KMS-11 (cell line): ENCODE data around the gene ARHGEF40.

Experiments
- H2AFZ ChIP-seq: fragments of 200-600 bp; sonication (generic); 2 replicates; pipeline ENCODE4 v1.6.1; 2016; ENCODE audit warnings: antibody characterized with exemption, mixed run types, low read depth
- H3K27ac ChIP-seq: fragments of 200-600 bp; sonication (generic); 2 replicates; pipeline ENCODE4 v1.6.1; 2016; ENCODE audit warnings: mild to moderate bottlenecking, mixed run types
- H3K27me3 ChIP-seq: fragments of 200-600 bp; sonication (generic); 2 replicates; pipeline ENCODE4 v1.6.1; 2017; ENCODE audit warnings: mild to moderate bottlenecking, low read depth, mixed run types, moderate library complexity; ENCODE audit not compliant: insufficient read depth
- H3K36me3 ChIP-seq: fragments of 200-600 bp; sonication (generic); 2 replicates; pipeline ENCODE4 v1.6.1; 2017; ENCODE audit warnings: mild to moderate bottlenecking, mixed run types; ENCODE audit not compliant: insufficient read depth
- H3K4me1 ChIP-seq: fragments of 200-600 bp; sonication (generic); 2 replicates; pipeline ENCODE4 v1.6.1; 2016; ENCODE audit warnings: mild to moderate bottlenecking, low read depth, mixed run types; ENCODE audit not compliant: poor library complexity, severe bottlenecking
- H3K4me2 ChIP-seq: fragments of 200-600 bp; sonication (generic); 2 replicates; pipeline ENCODE4 v1.7.0; 2016; ENCODE audit warnings: mild to moderate bottlenecking, mixed run types
- H3K4me3 ChIP-seq: fragments of 200-600 bp; sonication (generic); IDR thresholded peaks from 2 replicates; pipeline ENCODE4 v1.6.1; 2017; ENCODE audit warnings: low read depth, low read length, mixed read lengths; ENCODE audit not compliant: insufficient read depth
- H3K79me2 ChIP-seq: fragments of 200-600 bp; sonication (generic); 2 replicates; pipeline ENCODE4 v1.6.1; 2016; ENCODE audit warnings: low read depth, mixed run types; ENCODE audit not compliant: insufficient read depth
- H3K9ac ChIP-seq: fragments of 200-600 bp; sonication (generic); 2 replicates; pipeline ENCODE4 v1.6.1; 2016; ENCODE audit warnings: mild to moderate bottlenecking, mixed run types
- H4K20me1 ChIP-seq: fragments of 200-600 bp; sonication (generic); 2 replicates; pipeline ENCODE4 v1.6.1; 2016; ENCODE audit warnings: mild to moderate bottlenecking, mixed run types; ENCODE audit not compliant: insufficient read depth
- TF ChIP-seq, protein P1 (sequence below): fragments of 200-600 bp; sonication (generic); conservative IDR thresholded peaks from 2 replicates; pipeline ENCODE4 v1.6.1; 2017; ENCODE audit warnings: low read depth, mild to moderate bottlenecking, antibody characterized with exemption, low read length, moderate library complexity, mixed read lengths

Gene ARHGEF40

DNA sequence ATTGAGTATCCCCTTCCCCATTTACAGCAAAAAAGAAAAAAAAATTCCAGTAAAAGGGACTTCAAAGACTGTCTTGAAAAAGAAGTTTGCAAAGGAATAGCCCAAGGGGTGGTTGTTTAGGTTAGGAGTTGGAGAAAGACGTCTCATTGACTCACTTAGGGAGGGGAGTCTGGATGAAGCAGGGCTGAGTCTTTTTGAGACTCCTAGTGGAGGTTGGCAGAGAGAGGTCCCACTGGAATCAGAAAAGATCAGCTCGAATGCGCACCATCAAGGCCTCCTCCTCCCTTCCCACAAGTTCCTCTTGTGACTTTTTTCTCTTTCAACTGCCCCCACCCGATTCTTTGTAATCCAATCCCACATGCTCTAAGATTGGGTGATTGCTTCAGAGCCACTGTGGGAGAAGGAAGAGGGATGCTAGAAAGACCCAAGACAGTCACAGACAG is 1.9 kb downstream of the ARHGEF40 start:
- no peaks in the 10 kb centered on the region for H3K79me2 ChIP-seq
- no peaks in the 10 kb centered on the region for H3K36me3 ChIP-seq
- peak overlapping the region; percentile 46; the same call in 1 of the 2 replicates for H3K27ac ChIP-seq
- H3K4me3 ChIP-seq, result no peak overlapping the region
- H4K20me1 ChIP-seq, result no peaks in the 10 kb centered on the region
- peak overlapping the region; percentile 69; the same call in 1 of the 2 replicates for H3K4me2 ChIP-seq
- TF ChIP-seq, protein P1, sequence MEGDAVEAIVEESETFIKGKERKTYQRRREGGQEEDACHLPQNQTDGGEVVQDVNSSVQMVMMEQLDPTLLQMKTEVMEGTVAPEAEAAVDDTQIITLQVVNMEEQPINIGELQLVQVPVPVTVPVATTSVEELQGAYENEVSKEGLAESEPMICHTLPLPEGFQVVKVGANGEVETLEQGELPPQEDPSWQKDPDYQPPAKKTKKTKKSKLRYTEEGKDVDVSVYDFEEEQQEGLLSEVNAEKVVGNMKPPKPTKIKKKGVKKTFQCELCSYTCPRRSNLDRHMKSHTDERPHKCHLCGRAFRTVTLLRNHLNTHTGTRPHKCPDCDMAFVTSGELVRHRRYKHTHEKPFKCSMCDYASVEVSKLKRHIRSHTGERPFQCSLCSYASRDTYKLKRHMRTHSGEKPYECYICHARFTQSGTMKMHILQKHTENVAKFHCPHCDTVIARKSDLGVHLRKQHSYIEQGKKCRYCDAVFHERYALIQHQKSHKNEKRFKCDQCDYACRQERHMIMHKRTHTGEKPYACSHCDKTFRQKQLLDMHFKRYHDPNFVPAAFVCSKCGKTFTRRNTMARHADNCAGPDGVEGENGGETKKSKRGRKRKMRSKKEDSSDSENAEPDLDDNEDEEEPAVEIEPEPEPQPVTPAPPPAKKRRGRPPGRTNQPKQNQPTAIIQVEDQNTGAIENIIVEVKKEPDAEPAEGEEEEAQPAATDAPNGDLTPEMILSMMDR, result no peak
- H3K27me3 ChIP-seq, result no peaks in the 10 kb centered on the region
- H3K4me1 ChIP-seq, result peaks cover 8% of the 10 kb centered on the region
- peak overlapping the region; percentile 50; the same call in 1 of the 2 replicates for H3K9ac ChIP-seq
- H2AFZ ChIP-seq, result peak overlapping the region; percentile 75

DNA sequence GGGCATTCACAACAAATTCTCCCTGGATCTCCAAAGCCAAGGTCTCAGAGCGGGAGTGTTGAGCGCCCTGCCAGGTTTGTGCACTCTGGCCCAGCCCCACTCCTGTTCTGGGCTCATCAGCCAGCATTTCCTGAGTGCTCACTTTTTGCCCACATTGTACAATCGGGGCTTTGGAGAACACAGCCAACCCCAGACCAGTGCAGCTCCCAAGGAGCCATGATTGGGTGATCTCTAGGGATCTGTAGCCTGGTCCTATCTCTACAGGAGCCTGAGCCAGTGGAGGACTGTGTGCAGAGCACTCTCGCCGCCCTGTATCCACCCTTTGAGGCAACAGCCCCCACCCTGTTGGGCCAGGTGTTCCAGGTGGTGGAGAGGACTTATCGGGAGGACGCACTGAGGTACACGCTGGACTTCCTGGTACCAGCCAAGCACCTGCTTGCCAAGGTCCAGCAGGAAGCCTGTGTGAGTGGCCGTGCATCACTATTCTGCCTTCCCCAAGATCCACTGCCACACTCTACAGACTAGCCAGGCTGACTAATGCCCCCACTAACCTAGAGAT is 2.8 kb downstream of the ARHGEF40 start:
- Histone ChIP-seq H4K20me1 (no peaks in the 10 kb centered on the region), H3K9ac (no peak overlapping the region), H3K27ac (no peak overlapping the region), H3K27me3 (no peaks in the 10 kb centered on the region), H3K36me3 (no peaks in the 10 kb centered on the region), H2AFZ (no peak overlapping the region), H3K4me1 (peaks cover 8% of the 10 kb centered on the region), H3K4me3 (no peak overlapping the region), H3K4me2 (no peak overlapping the region), H3K79me2 (no peaks in the 10 kb centered on the region)
- TF ChIP-seq, protein P1, result no peak

DNA sequence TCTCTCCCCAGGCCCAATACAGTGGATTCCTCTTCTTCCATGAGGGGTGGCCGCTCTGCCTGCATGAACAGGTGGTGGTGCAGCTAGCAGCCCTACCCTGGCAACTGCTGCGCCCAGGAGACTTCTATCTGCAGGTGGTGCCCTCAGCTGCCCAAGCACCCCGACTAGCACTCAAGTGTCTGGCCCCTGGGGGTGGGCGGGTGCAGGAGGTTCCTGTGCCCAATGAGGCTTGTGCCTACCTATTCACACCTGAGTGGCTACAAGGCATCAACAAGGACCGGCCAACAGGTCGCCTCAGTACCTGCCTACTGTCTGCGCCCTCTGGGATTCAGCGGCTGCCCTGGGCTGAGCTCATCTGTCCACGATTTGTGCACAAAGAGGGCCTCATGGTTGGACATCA is 3.8 kb downstream of the ARHGEF40 start:
- no peak overlapping the region for H3K4me3 ChIP-seq
- no peak overlapping the region for H2AFZ ChIP-seq
- no peaks in the 10 kb centered on the region for H3K36me3 ChIP-seq
- no peaks in the 10 kb centered on the region for H3K27me3 ChIP-seq
- peaks cover 8% of the 10 kb centered on the region for H3K4me1 ChIP-seq
- no peak overlapping the region for H3K4me2 ChIP-seq
- no peak overlapping the region for H3K9ac ChIP-seq
- no peaks in the 10 kb centered on the region for H4K20me1 ChIP-seq
- H3K79me2 ChIP-seq, result no peaks in the 10 kb centered on the region
- TF ChIP-seq, protein P1, result no peak
- no peak overlapping the region for H3K27ac ChIP-seq

DNA sequence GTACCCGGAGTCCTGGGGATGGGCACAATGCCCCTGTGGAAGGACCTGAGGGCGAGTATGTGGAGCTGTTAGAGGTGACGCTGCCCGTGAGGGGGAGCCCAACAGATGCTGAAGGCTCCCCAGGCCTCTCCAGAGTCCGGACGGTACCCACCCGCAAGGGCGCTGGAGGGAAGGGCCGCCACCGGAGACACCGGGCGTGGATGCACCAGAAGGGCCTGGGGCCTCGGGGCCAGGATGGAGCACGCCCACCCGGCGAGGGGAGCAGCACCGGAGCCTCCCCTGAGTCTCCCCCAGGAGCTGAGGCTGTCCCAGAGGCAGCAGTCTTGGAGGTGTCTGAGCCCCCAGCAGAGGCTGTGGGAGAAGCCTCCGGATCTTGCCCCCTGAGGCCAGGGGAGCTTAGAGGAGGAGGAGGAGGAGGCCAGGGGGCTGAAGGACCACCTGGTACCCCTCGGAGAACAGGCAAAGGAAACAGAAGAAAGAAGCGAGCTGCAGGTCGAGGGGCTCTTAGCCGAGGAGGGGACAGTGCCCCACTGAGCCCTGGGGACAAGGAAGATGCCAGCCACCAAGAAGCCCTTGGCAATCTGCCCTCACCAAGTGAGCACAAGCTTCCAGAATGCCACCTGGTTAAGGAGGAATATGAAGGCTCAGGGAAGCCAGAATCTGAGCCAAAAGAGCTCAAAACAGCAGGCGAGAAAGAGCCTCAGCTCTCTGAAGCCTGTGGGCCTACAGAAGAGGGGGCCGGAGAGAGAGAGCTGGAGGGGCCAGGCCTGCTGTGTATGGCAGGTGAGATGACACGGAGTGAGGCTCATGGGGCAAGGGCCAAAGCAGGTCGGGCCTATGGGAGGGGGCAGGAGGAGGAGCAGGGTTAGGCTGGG is 4.5 kb downstream of the ARHGEF40 start:
- Histone ChIP-seq H3K27ac (no peak overlapping the region), H3K9ac (no peak overlapping the region), H3K4me1 (peaks cover 8% of the 10 kb centered on the region), H3K27me3 (no peaks in the 10 kb centered on the region), H2AFZ (no peak overlapping the region), H3K36me3 (no peaks in the 10 kb centered on the region), H4K20me1 (no peaks in the 10 kb centered on the region), H3K79me2 (no peaks in the 10 kb centered on the region), H3K4me2 (no peak overlapping the region), H3K4me3 (no peak overlapping the region)
- TF ChIP-seq, protein P1, result no peak
